C4-2B (cell line): ENCODE results near the gene FGD2.

ENCODE experiments used
- H3K27ac ChIP-seq: fragments of 450-650 bp; 2 replicates; pipeline ENCODE4 v1.5.1; 2017
- ZFX ChIP-seq: fragments of 450-650 bp; IDR thresholded peaks from 2 replicates; pipeline ENCODE4 v1.6.1; 2017
- TF ChIP-seq, protein P1 (sequence below): fragments of 450-650 bp; conservative IDR thresholded peaks from 2 replicates; pipeline ENCODE4 v1.5.1; 2017; ENCODE audit warnings: mild to moderate bottlenecking

Gene FGD2

DNA sequence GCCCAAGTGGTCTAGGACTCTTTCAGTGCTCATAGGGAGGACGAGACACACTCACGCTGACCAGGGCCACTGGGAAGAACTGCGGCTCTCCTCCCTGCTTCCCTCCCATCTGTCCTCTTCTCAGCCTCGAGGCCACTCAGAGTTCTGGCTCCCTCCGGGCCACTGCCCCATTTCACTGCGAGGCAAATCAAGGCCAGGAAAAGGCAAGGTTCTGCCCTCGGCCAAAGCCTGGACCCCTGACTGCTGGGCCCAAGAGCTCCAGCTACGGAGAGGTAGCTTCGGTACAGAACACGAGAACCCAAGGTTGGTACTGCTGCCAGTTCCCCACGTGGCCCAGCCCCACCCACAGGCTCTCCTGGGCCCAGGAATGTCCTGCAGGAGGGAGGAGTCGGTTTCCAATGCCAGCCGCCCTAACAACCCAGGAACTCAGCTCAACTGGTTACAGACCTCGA lies 36.2 kb upstream of the FGD2 start:
- H3K27ac ChIP-seq, result no peak overlapping the region
- TF ChIP-seq, protein P1, sequence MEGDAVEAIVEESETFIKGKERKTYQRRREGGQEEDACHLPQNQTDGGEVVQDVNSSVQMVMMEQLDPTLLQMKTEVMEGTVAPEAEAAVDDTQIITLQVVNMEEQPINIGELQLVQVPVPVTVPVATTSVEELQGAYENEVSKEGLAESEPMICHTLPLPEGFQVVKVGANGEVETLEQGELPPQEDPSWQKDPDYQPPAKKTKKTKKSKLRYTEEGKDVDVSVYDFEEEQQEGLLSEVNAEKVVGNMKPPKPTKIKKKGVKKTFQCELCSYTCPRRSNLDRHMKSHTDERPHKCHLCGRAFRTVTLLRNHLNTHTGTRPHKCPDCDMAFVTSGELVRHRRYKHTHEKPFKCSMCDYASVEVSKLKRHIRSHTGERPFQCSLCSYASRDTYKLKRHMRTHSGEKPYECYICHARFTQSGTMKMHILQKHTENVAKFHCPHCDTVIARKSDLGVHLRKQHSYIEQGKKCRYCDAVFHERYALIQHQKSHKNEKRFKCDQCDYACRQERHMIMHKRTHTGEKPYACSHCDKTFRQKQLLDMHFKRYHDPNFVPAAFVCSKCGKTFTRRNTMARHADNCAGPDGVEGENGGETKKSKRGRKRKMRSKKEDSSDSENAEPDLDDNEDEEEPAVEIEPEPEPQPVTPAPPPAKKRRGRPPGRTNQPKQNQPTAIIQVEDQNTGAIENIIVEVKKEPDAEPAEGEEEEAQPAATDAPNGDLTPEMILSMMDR, result no peak
- no peak for TF ChIP-seq ZFX

DNA sequence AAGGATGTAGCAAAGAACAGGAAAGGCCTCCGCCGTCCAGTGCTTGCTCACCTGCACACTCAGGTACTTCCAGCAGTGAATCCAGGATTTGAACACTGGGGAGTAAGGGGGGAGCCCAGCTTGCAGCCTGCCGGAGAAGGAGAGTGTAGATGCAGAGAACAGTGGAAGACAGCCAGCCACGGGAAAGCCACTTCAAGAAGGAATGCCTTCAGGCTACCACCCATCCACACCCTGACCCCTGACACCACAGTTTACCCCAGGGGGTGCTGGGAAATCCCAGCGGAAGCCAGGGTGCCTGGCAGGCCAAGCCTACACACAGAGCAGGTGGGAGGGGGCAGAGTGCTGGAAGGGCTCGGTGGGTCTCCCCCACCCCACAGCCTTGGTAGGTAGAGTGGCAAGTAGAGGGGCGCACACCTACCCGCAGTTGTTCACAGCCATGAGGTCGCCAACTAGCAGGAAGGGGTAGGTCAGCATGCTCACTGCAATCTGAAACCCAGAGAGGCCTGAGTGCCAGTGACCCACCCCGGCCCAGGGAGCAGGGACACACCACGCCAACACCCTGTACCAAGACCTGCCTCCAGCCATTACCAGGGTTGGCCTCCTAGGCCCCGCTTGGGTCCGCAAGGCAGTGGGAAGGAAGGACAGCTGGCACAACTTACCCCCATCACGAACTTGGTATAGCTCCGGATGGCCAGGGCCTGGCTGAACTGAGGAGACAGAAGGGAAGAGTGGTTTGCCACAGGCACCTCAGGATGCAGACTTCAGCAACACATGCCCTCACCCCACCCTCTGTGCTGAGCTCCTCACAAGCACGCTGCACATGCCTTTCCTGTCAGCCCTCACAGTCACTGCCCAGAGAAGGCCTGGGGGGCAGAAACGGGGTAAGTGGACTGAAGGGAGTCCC lies 35.2 kb upstream of the FGD2 start:
- TF ChIP-seq ZFX, result no peak
- TF ChIP-seq, protein P1, result no peak
- H3K27ac ChIP-seq, result no peak overlapping the region

DNA sequence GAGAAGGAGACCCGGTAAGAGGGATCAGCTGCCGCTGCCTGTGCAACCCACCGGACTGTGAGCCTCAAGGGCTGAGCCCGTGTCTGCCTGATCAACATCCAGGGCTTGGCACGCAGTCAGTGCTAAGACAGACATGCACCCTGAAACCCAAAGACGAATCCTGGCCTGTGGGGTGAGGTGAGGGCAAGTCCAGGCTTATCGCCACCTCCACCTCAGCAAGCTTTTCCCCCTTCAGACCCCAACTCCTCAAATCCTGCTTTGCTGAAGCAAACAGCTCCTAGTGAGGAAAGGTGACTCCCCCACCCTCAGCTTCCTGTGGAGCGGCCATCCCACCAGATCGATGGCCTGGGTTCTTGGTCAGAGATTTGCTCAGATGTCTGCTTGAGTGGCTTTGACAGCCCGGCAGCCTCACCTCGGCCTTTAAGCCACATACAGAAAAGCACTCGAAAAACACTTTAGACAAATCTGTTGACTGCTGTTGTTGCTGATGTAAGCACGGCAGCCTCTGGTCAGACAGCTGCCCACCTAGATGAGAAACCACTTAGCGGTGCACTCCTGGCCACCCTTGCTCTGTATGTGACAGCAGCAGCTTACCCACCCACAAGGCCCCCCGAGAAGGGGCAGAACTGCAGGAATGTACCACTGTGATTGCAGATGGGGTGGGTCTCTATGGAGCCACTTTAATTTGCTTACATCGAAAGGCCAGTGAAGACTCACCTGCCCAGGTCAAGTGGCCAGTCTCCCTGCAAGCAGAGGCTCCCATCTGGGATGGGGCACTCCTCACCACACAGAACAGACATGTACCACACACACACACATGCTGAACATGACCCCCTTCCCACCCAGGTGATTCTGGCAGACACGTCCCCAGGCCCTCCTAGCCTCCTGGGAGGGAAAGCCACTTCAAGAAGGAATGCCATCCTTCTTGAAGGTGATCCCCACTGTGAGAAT lies 34.3 kb upstream of the FGD2 start:
- H3K27ac ChIP-seq, result no peak overlapping the region
- TF ChIP-seq, protein P1, result no peak
- no peak for TF ChIP-seq ZFX

DNA sequence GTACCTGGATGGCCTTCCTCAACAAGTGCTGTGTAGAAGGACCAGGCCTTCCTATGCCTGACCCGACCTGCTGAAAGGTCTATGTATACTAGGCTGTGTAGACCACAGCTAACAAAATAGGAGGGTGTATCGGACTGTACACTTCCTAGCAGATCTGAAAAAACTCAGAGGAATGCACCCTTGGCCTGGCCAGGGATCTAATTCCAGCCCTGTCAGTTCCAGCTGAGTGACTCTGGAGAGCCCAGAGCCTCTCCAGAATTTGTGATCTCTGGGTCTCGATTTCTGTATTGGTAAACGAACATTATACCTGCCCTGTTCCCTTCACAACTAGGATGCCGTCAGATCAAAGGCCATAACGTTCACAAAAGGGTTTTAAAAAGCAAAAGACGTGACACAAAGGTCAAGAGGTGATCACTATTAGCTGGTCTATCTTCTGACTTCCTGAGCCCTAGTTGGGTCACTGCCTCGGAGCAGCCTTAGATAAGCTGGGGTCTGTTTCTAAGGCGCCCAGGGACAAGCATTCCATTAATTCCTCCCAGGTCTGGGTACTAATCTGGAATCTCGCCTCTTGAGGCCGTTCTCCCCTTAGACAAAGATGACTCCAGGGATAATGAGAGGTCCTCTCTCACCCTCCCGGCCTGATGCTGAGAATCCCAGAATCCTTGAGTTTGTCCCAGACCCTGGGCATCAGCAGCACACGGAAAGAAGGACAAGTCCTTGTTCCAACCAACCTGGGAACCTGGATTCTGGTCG lies 33.4 kb upstream of the FGD2 start:
- H3K27ac ChIP-seq, result no peak overlapping the region
- TF ChIP-seq ZFX, result no peak
- TF ChIP-seq, protein P1, result no peak

DNA sequence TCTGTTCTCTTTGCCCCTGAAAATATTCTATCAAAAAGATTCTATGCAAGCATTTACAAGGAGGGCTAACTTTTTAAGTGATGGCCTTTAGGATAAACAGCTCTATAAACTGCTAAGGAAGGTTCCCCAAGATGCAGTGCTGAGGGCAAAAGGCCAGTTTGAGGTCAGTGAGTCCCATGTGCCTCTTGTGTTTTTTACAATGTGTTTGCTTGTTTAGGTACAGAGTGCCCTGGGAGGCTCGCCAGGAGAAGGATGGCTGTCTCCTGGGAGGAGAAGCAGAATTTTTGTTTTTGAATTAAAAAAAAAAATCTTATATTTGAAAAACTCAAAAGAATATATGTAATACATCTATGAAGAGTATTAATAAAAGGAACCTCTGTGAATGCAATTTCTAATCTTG lies 32.3 kb upstream of the FGD2 start:
- TF ChIP-seq, protein P1, result no peak
- TF ChIP-seq ZFX, result no peak
- no peak overlapping the region for H3K27ac ChIP-seq

DNA sequence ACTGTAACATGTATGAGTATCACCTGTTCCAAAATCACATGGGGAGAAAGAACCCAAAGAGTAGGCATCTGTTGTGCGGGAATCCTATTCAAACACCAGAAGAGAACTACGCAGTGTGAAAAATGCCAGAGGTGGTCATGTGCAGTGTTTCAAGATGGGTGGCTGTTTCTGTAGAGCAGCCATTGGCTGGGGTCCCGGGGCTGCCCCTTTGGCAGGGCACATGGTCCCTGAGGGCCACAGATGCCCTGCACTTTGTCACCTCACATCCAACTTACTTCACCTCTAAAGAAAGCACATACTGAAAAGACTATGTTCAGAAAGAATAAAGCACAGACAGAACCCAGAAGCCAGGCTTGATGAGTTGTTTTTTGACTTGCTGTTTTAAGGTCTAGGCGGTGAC lies 31.8 kb upstream of the FGD2 start:
- H3K27ac ChIP-seq, result no peak overlapping the region
- TF ChIP-seq ZFX, result no peak

DNA sequence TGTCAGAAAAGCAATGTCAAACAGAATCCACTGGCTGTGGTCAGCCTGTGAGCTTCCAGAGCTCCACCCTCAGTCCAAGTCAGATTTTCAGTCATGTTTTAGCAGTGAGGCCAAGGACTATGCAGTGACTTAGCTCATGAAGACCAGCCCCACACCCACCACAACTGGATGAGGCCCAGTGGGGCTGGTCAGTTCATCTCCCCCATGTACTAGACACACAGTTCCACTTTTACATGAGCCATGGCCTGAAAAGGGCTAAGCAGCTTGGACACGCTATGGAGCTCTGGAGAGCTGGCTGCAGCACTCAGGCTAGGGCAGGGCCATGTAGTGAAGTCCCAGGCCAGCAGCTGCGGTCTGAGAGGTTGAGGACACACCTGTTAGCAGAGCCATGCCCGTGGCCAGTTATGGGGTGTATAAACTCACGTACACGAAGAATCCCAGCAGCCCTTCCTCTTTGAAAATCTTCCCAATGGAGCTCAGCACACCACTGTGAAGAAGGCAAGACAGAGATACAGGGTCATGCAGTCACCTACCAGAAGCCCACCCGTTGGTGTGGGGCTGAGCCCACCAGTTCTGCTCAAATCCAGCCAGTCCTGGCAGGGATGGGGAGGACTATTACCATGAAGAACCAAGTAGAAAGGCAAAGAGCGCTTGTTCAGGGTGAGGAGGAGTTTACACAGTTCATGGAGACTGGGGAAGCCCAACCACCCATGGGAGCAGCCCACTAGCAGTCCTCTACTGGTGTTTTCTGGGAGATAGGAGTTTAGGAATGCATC lies 30.0 kb upstream of the FGD2 start:
- H3K27ac ChIP-seq, result no peak overlapping the region
- no peak for TF ChIP-seq ZFX
- TF ChIP-seq, protein P1, result no peak
